Activated CD8-positive, alpha-beta memory T cell treated with anti-CD3 and anti-CD28 coated beads, Interleukin-2, amount 50 U/mL, for 1 hour (primary cell): Measurements from ENCODE around the gene XRCC4.
"Not testable (repeated sequence)": the region's sequence is repeated elsewhere in the genome, so short reads cannot be mapped to it uniquely, and the experiment has no call there.

Experiments used
- DNase-seq: peaks from one replicate; pipeline ENCODE4 v3.0.0-alpha.2; 2020; ENCODE audit errors: extremely low read depth

The XRCC4 gene

GRCh38 chr5:83076742-83077661, at the start of gene XRCC4, which contains the start of gene TMEM167A:
Gene XRCC4, plus strand, starts transcription at chr5:83077547. Its CDS starts 27,373 bp downstream, at chr5:83104920.
Gene TMEM167A, minus strand, starts transcription at chr5:83077394. Its CDS starts 71 bp downstream, at chr5:83077323.
- DNase-seq: peak; percentile 89

GRCh38 chr5:83029912-83030311, 47.4 kb upstream of the XRCC4 start:
- DNase-seq: no peak

GRCh38 chr5:83031381-83031780, 46.0 kb upstream of the XRCC4 start:
- DNase-seq: no peak

- no peak for DNase-seq
Measured at GRCh38 chr5:83034036-83034435, 43.3 kb upstream of the XRCC4 start.

- DNase-seq: no peak
Measured at GRCh38 chr5:83034528-83035207, 42.7 kb upstream of the XRCC4 start.

GRCh38 chr5:83035373-83036100, 41.8 kb upstream of the XRCC4 start:
- DNase-seq: no peak

- no peak for DNase-seq
Measured at GRCh38 chr5:83036991-83037575, 40.3 kb upstream of the XRCC4 start.

GRCh38 chr5:83038924-83039323, 38.4 kb upstream of the XRCC4 start:
- DNase-seq: no peak

GRCh38 chr5:83042507-83042906, 34.8 kb upstream of the XRCC4 start:
- DNase-seq: no peak

- no peak for DNase-seq
Measured at GRCh38 chr5:83044926-83045325, 32.4 kb upstream of the XRCC4 start.

- DNase-seq: no peak
Measured at GRCh38 chr5:83048277-83048676, 29.1 kb upstream of the XRCC4 start.

- no peak for DNase-seq
Measured at GRCh38 chr5:83048811-83049210, 28.5 kb upstream of the XRCC4 start.

GRCh38 chr5:83049370-83049885, 27.9 kb upstream of the XRCC4 start:
- no peak for DNase-seq

GRCh38 chr5:83050723-83051340, 26.5 kb upstream of the XRCC4 start:
- DNase-seq: no peak

GRCh38 chr5:83055166-83055565, 22.2 kb upstream of the XRCC4 start:
- DNase-seq: no peak

GRCh38 chr5:83058726-83059125, 18.6 kb upstream of the XRCC4 start:
- no peak for DNase-seq

- no peak for DNase-seq
Measured at GRCh38 chr5:83059341-83059740, 18.0 kb upstream of the XRCC4 start.

GRCh38 chr5:83066548-83067110, 10.7 kb upstream of the XRCC4 start:
- DNase-seq: no peak

GRCh38 chr5:83067377-83067776, 10.0 kb upstream of the XRCC4 start:
- DNase-seq: not testable (repeated sequence)

- DNase-seq: no peak
Measured at GRCh38 chr5:83069096-83069799, 8.1 kb upstream of the XRCC4 start.
